Thoracic aorta (tissue), 2 donors: ENCODE results near the gene MTHFD1. TPM values are rescaled to one million over a fixed set of nuclear protein-coding genes. Genes with fewer than 3 reads are reported as not detected.

Experiments
- ATAC-seq: fragments of 150-250 bp; one replicate; pipeline ENCODE4 v1.8.0; 2017; ENCODE audit warnings: low read depth; ENCODE audit not compliant: insufficient number of reproducible peaks, low FRiP score
- DNase-seq: peaks from one replicate; pipeline ENCODE4 v3.0.0-alpha.2; 2020; ENCODE audit warnings: low spot score
- H3K27ac ChIP-seq, 2 donors: fragments of 200-600 bp; sonication (generic); 1 replicate in 1 of 2; 2 replicates in 1 of 2; pipeline ENCODE4 v1.5.1; 2016; ENCODE audit warnings: mild to moderate bottlenecking in 2 of 2, moderate library complexity in 2 of 2
- H3K27me3 ChIP-seq: fragments of 200-600 bp; sonication (generic); replicated peaks from 2 replicates; pipeline ENCODE4 v1.6.0; 2016; ENCODE audit warnings: mild to moderate bottlenecking; ENCODE audit not compliant: insufficient read depth
- H3K36me3 ChIP-seq: fragments of 200-600 bp; sonication (generic); one replicate; pipeline ENCODE4 v1.5.1; 2016
- H3K4me1 ChIP-seq, 2 donors: fragments of 200-600 bp; sonication (generic); 1 replicate in 1 of 2; 2 replicates in 1 of 2; pipeline versions ENCODE4 v1.5.1 to v1.6.0; 2016; ENCODE audit warnings: low read depth in 2 of 2, mild to moderate bottlenecking in 1 of 2; ENCODE audit not compliant: control insufficient read depth in 1 of 2
- H3K4me3 ChIP-seq: fragments of 200-600 bp; sonication (generic); 2 replicates; pipeline ENCODE4 v1.5.1; 2016; ENCODE audit warnings: mild to moderate bottlenecking
- H3K9me3 ChIP-seq: fragments of 200-600 bp; sonication (generic); 2 replicates; pipeline ENCODE4 v1.5.1; 2016
- CTCF ChIP-seq: fragments of 200-600 bp; sonication (generic); IDR thresholded peaks from one replicate; pipeline ENCODE4 v1.5.1; 2019; ENCODE audit warnings: antibody characterized with exemption
- total RNA-seq, 2 donors: library from RNA; depleted of rRNA; stranded (reverse); fragments of >200 nt; gene quantifications; one replicate each; pipeline versions ENCODE4 v1.1.0 to v1.2.3, GENCODE V29; 2016

Gene MTHFD1
- total RNA-seq, 2 donors from 2014 or later, result 26.5 to 33.7 TPM

GRCh38 chr14:64422005-64422404 is 33.9 kb downstream of the MTHFD1 start:
- Histone ChIP-seq H3K27ac (no peak overlapping the region), H3K9me3 (no peaks in the 10 kb centered on the region), H3K4me1 (peaks cover 0 to 1% of the 10 kb centered on the region in 2 donors), H3K27me3 (no peaks in the 10 kb centered on the region), H3K4me3 (no peak overlapping the region), H3K36me3 (peaks cover 33% of the 10 kb centered on the region)
- DNase-seq (no peak), ATAC-seq (no peak)
- no peak for TF ChIP-seq CTCF

- Histone ChIP-seq H3K9me3 (no peaks in the 10 kb centered on the region), H3K36me3 (peaks cover 31% of the 10 kb centered on the region), H3K27me3 (no peaks in the 10 kb centered on the region), H3K4me1 (no peaks in the 10 kb centered on the region), H3K4me3 (no peak overlapping the region), H3K27ac (no peak overlapping the region)
- DNase-seq, result no peak
- TF ChIP-seq CTCF, result no peak
- no peak for ATAC-seq
Measured at GRCh38 chr14:64422756-64423155, 34.6 kb downstream of the MTHFD1 start.

- Histone ChIP-seq H3K36me3 (peaks cover 29% of the 10 kb centered on the region), H3K4me3 (no peak overlapping the region), H3K9me3 (no peaks in the 10 kb centered on the region), H3K27ac (no peak overlapping the region), H3K4me1 (no peaks in the 10 kb centered on the region), H3K27me3 (no peaks in the 10 kb centered on the region)
- no peak for TF ChIP-seq CTCF
- ATAC-seq (no peak), DNase-seq (no peak)
Measured at GRCh38 chr14:64423987-64424386, 35.8 kb downstream of the MTHFD1 start.

- Histone ChIP-seq H3K4me3 (no peak overlapping the region), H3K27me3 (no peaks in the 10 kb centered on the region), H3K9me3 (no peaks in the 10 kb centered on the region), H3K4me1 (peaks cover 14 to 21% of the 10 kb centered on the region in 2 donors), H3K27ac (no peak overlapping the region), H3K36me3 (peaks cover 15% of the 10 kb centered on the region)
- no peak for TF ChIP-seq CTCF
- DNase-seq (no peak), ATAC-seq (no peak)
Measured at GRCh38 chr14:64434528-64434927, 46.4 kb downstream of the MTHFD1 start.

GRCh38 chr14:64438181-64438841 is 50.2 kb downstream of the MTHFD1 start:
- no peaks in the 10 kb centered on the region for H3K27me3 ChIP-seq
- TF ChIP-seq CTCF, result no peak
- no peaks in the 10 kb centered on the region for H3K9me3 ChIP-seq
- no peak overlapping the region for H3K4me3 ChIP-seq
- peak overlapping the region; percentile 77 to 88 for H3K27ac ChIP-seq
- DNase-seq, result no peak
- H3K36me3 ChIP-seq, result no peaks in the 10 kb centered on the region
- peaks cover 14 to 27% of the 10 kb centered on the region in 2 donors for H3K4me1 ChIP-seq
- peak; percentile 84 for ATAC-seq
